Gastrocnemius medialis (tissue), 4 donors: ENCODE results near the gene PCYT2. TPM values are rescaled to one million over a fixed set of nuclear protein-coding genes. Genes with fewer than 3 reads are reported as not detected.

ENCODE experiments used
- ATAC-seq, 2 donors: fragments of 150-250 bp; one replicate each; pipeline ENCODE4 v1.9.1; 2016
- DNase-seq, 2 donors: peaks; one replicate each; pipeline ENCODE4 v3.0.0-alpha.2; 2019
- H3K27ac ChIP-seq, 4 donors: fragments of 200-600 bp; sonication (generic); 1 replicate in 1 of 4; 2 replicates in 3 of 4; pipeline ENCODE4 v1.5.1; 2016 to 2018; ENCODE audit warnings: mild to moderate bottlenecking in 2 of 4, moderate library complexity in 1 of 4
- H3K27me3 ChIP-seq, 3 donors: fragments of 200-600 bp; sonication (generic) in 2 of 3; 1 replicate in 1 of 3; 2 replicates in 2 of 3; pipeline versions ENCODE4 v1.5.1 to v1.6.0; 2016 to 2019; ENCODE audit warnings: mild to moderate bottlenecking in 1 of 3, moderate library complexity in 1 of 3
- H3K36me3 ChIP-seq, 2 donors: fragments of 200-600 bp; sonication (generic) in 1 of 2; one replicate each; pipeline ENCODE4 v1.5.1; 2017 to 2018
- H3K4me1 ChIP-seq, 2 donors: fragments of 200-600 bp; sonication (generic) in 1 of 2; one replicate each; pipeline ENCODE4 v1.5.1; 2016 to 2017; ENCODE audit warnings: mild to moderate bottlenecking in 2 of 2
- H3K4me3 ChIP-seq, 4 donors: fragments of 200-600 bp; sonication (generic) in 3 of 4; 1 replicate in 1 of 4; 2 replicates in 3 of 4; pipeline ENCODE4 v1.5.1; 2016 to 2019; ENCODE audit warnings: mild to moderate bottlenecking in 2 of 4
- H3K9me3 ChIP-seq, 3 donors: fragments of 200-600 bp; sonication (generic) in 2 of 3; 1 replicate in 1 of 3; 2 replicates in 2 of 3; pipeline ENCODE4 v1.5.1; 2016 to 2019
- CTCF ChIP-seq, 5 experiments: fragments of 450-650 bp in 3 of 5; fragments of 200-600 bp in 2 of 5; sonication (generic) in 2 of 5; IDR thresholded peaks in 4 of 5; conservative IDR thresholded peaks in 1 of 5; 1 replicate in 4 of 5; 2 replicates in 1 of 5; pipeline ENCODE4 v1.5.1; 2016 to 2019; ENCODE audit warnings: antibody characterized with exemption in 5 of 5, mild to moderate bottlenecking in 3 of 5, moderate library complexity in 3 of 5
- POLR2A ChIP-seq, 2 donors: fragments of 450-650 bp; IDR thresholded peaks; one replicate each; pipeline ENCODE4 v1.6.1; 2017; ENCODE audit warnings: antibody characterized with exemption in 2 of 2, mild to moderate bottlenecking in 2 of 2, moderate library complexity in 2 of 2
- in situ Hi-C, 4 donors: fragments of 200-750 bp; cut with MboI; loops; one replicate each; pipeline versions ENCODE4 v1.15.0 to v1.8.0; 2017; ENCODE audit warnings: low sequenced_read_pairs in 4 of 4
- intact Hi-C: fragments of 100-400 bp; cut with DNase I; formaldehyde crosslinking; loops from one replicate; pipeline ENCODE4 v1.15.1; 2023; ENCODE audit warnings: low total_unique reads
- total RNA-seq, 4 donors: library from RNA; depleted of rRNA; stranded (reverse); fragments of >200 nt; gene quantifications; one replicate each; pipeline versions ENCODE4 v1.1.0 to v1.2.3, GENCODE V29; 2016

The PCYT2 gene
- total RNA-seq, 4 donors from 2014 or later: 22.6 to 44.8 (median 37.1) TPM

GRCh38 chr17:81952792-81953228 lies 41.6 kb upstream of the PCYT2 start:
- no peaks in the 10 kb centered on the region for H3K36me3 ChIP-seq
- ATAC-seq (no peak), DNase-seq (no peak)
- no peaks in the 10 kb centered on the region for H3K9me3 ChIP-seq
- H3K27ac ChIP-seq: no peak overlapping the region
- in situ Hi-C loops (no loop called here), intact Hi-C loops (no loop called here)
- H3K4me3 ChIP-seq: no peak overlapping the region
- H3K27me3 ChIP-seq: no peaks in the 10 kb centered on the region
- no peaks in the 10 kb centered on the region for H3K4me1 ChIP-seq
- TF ChIP-seq POLR2A (IDR thresholded peaks at IDR 0.05) (no peak), CTCF (IDR thresholded peaks at IDR 0.05 in 4 of 5, conservative IDR thresholded peaks at IDR 0.05 in 1 of 5) (no peak)

- intact Hi-C loops: no loop called here
- ATAC-seq (no peak), DNase-seq (no peak)
Measured at GRCh38 chr17:81951785-81952684, 40.8 kb upstream of the PCYT2 start.

GRCh38 chr17:81950501-81950900 lies 39.3 kb upstream of the PCYT2 start:
- intact Hi-C loops (no loop called here), in situ Hi-C loops (no loop called here)

More at GRCh38 chr17:81951785-81952684, 40.8 kb upstream of the PCYT2 start:
- H3K36me3 ChIP-seq: no peaks in the 10 kb centered on the region
- no peak for TF ChIP-seq POLR2A (IDR thresholded peaks at IDR 0.05)
- no peak for TF ChIP-seq CTCF (IDR thresholded peaks at IDR 0.05 in 4 of 5, conservative IDR thresholded peaks at IDR 0.05 in 1 of 5)
- no peaks in the 10 kb centered on the region for H3K9me3 ChIP-seq
- H3K4me3 ChIP-seq: no peak overlapping the region
- in situ Hi-C loops: no loop called here
- H3K27me3 ChIP-seq: no peaks in the 10 kb centered on the region
- H3K4me1 ChIP-seq: peaks cover 0 to 5% of the 10 kb centered on the region in 2 donors
- H3K27ac ChIP-seq: no peak overlapping the region

GRCh38 chr17:81948635-81949378 lies 37.6 kb upstream of the PCYT2 start:
- ATAC-seq (no peak), DNase-seq (no peak)
- Histone ChIP-seq H3K36me3 (no peaks in the 10 kb centered on the region), H3K4me3 (no peak overlapping the region), H3K4me1 (peaks cover 0 to 7% of the 10 kb centered on the region in 2 donors), H3K27ac (peak overlapping the region in 3 of 4 donors; percentile 40 to 62 (median 48)), H3K9me3 (no peaks in the 10 kb centered on the region), H3K27me3 (no peaks in the 10 kb centered on the region)
- intact Hi-C loops (no loop called here), in situ Hi-C loops (no loop called here)
- TF ChIP-seq CTCF (IDR thresholded peaks at IDR 0.05 in 4 of 5, conservative IDR thresholded peaks at IDR 0.05 in 1 of 5) (no peak), POLR2A (IDR thresholded peaks at IDR 0.05) (no peak)

More at GRCh38 chr17:81950501-81950900, 39.3 kb upstream of the PCYT2 start:
- Histone ChIP-seq H3K27me3 (no peaks in the 10 kb centered on the region), H3K27ac (no peak overlapping the region), H3K4me3 (no peak overlapping the region), H3K4me1 (peaks cover 0 to 6% of the 10 kb centered on the region in 2 donors), H3K9me3 (no peaks in the 10 kb centered on the region), H3K36me3 (no peaks in the 10 kb centered on the region)
- ATAC-seq (no peak), DNase-seq (no peak)
- TF ChIP-seq POLR2A (IDR thresholded peaks at IDR 0.05) (no peak), CTCF (IDR thresholded peaks at IDR 0.05 in 4 of 5, conservative IDR thresholded peaks at IDR 0.05 in 1 of 5) (no peak)
